Activated T-cell treated with anti-CD3 and anti-CD28 coated beads, Interleukin-2, amount 50 U/mL, for 48 hours (primary cell): Measurements from ENCODE around the gene MAGEB3.
"Not testable (repeated sequence)": the region's sequence is repeated elsewhere in the genome, so short reads cannot be mapped to it uniquely, and the experiment has no call there.

Experiments used
- DNase-seq, 2 experiments: peaks; one replicate each; pipeline ENCODE4 v3.0.0-alpha.2; 2020

MAGEB3 gene

GRCh38 chrX:30230395-30230794, at the start of gene MAGEB3:
MAGEB3 (plus strand) TSS chrX:30230657; CDS start chrX:30235925, 5,268 bp downstream.
- no peak for DNase-seq

GRCh38 chrX:30181353-30181752, 49.1 kb upstream of the MAGEB3 start:
- DNase-seq, result no peak

- DNase-seq, result no peak
Measured at GRCh38 chrX:30183554-30183953, 46.9 kb upstream of the MAGEB3 start.

- no peak for DNase-seq
Measured at GRCh38 chrX:30190426-30190825, 40.0 kb upstream of the MAGEB3 start.

- DNase-seq, result not testable (repeated sequence)
Measured at GRCh38 chrX:30193910-30194309, 36.5 kb upstream of the MAGEB3 start.

GRCh38 chrX:30196322-30196721, 34.1 kb upstream of the MAGEB3 start:
- no peak for DNase-seq

GRCh38 chrX:30212172-30212571, 18.3 kb upstream of the MAGEB3 start:
- DNase-seq, result no peak

- no peak for DNase-seq
Measured at GRCh38 chrX:30215357-30215843, 15.1 kb upstream of the MAGEB3 start, which contains the start of gene MAGEB2. MAGEB2 (plus strand) TSS chrX:30215563; CDS start chrX:30218581, 3,018 bp downstream.

GRCh38 chrX:30217465-30217864, 13.0 kb upstream of the MAGEB3 start:
- DNase-seq, result no peak

- no peak for DNase-seq
Measured at GRCh38 chrX:30219372-30219771, 11.1 kb upstream of the MAGEB3 start.

GRCh38 chrX:30220661-30221060, 9.8 kb upstream of the MAGEB3 start:
- DNase-seq, result no peak

- DNase-seq, result no peak
Measured at GRCh38 chrX:30224536-30224935, 5.9 kb upstream of the MAGEB3 start.

- DNase-seq, result no peak
Measured at GRCh38 chrX:30228526-30228925, 1.9 kb upstream of the MAGEB3 start.

GRCh38 chrX:30241724-30242415, 11.4 kb downstream of the MAGEB3 start, which contains the start of gene MAGEB4:
MAGEB4 (plus strand) TSS chrX:30242000; CDS start chrX:30242136, 136 bp downstream.
- DNase-seq, result no peak

- DNase-seq, result no peak
Measured at GRCh38 chrX:30246769-30247489, 16.5 kb downstream of the MAGEB3 start, which contains the start of gene MAGEB1. MAGEB1 (plus strand) TSS chrX:30247146; CDS start chrX:30250494, 3,348 bp downstream.

- no peak for DNase-seq
Measured at GRCh38 chrX:30248854-30249253, 18.4 kb downstream of the MAGEB3 start.

- no peak for DNase-seq
Measured at GRCh38 chrX:30253257-30253656, 22.8 kb downstream of the MAGEB3 start.

GRCh38 chrX:30259927-30260326, 29.5 kb downstream of the MAGEB3 start:
- DNase-seq, result no peak

GRCh38 chrX:30261012-30261411, 30.6 kb downstream of the MAGEB3 start:
- no peak for DNase-seq

- DNase-seq, result no peak
Measured at GRCh38 chrX:30262763-30263162, 32.3 kb downstream of the MAGEB3 start.

- no peak for DNase-seq
Measured at GRCh38 chrX:30270639-30271038, 40.2 kb downstream of the MAGEB3 start.

GRCh38 chrX:30275498-30275897, 45.0 kb downstream of the MAGEB3 start:
- DNase-seq, result no peak

- DNase-seq, result no peak
Measured at GRCh38 chrX:30278365-30278764, 47.9 kb downstream of the MAGEB3 start.

- DNase-seq, result no peak
Measured at GRCh38 chrX:30280428-30280827, 50.0 kb downstream of the MAGEB3 start.
